Adrenal gland (tissue), 12 donors: Measurements from ENCODE around the gene NT5C2. TPM values are rescaled to one million over a fixed set of nuclear protein-coding genes. Genes with fewer than 3 reads are reported as not detected.

Source experiments
- DNase-seq, 7 donors: peaks; one replicate each; pipeline ENCODE4 v3.0.0-alpha.2; 2019 to 2020
- H3K27ac ChIP-seq, 5 donors: fragments of 200-600 bp; sonication (generic) in 4 of 5; 1 replicate in 3 of 5; 2 replicates in 2 of 5; pipeline versions ENCODE4 v1.5.1 to v1.8.0; 2016 to 2020; ENCODE audit warnings: mild to moderate bottlenecking in 1 of 5
- H3K27me3 ChIP-seq: fragments of 200-600 bp; 2 replicates; pipeline ENCODE4 v1.8.0; 2021
- H3K36me3 ChIP-seq, 2 donors: fragments of 200-600 bp; replicated peaks in 1 of 2; 1 replicate in 1 of 2; 2 replicates in 1 of 2; pipeline versions ENCODE4 v1.5.1 to v1.8.0; 2018 to 2022
- H3K4me1 ChIP-seq, 2 donors: fragments of 200-600 bp; replicated peaks in 1 of 2; 1 replicate in 1 of 2; 2 replicates in 1 of 2; pipeline versions ENCODE4 v1.5.1 to v1.8.0; 2018 to 2021
- H3K4me3 ChIP-seq, 4 donors: fragments of 200-600 bp; sonication (generic) in 3 of 4; one replicate each; pipeline ENCODE4 v1.5.1; 2016 to 2018
- H3K9me3 ChIP-seq, 3 donors: fragments of 200-600 bp; sonication (generic) in 1 of 3; replicated peaks in 1 of 3; 1 replicate in 2 of 3; 2 replicates in 1 of 3; pipeline versions ENCODE4 v1.5.1 to v1.8.0; 2016 to 2021
- POLR2A ChIP-seq, 2 donors: fragments of 450-650 bp; IDR thresholded peaks; one replicate each; pipeline ENCODE4 v1.6.1; 2017; ENCODE audit warnings: antibody characterized with exemption in 2 of 2, mild to moderate bottlenecking in 2 of 2, moderate library complexity in 1 of 2
- WGBS, 4 donors: extraction: QIAGEN DNeasy Blood & Tissue Kit in 2 of 4; methylation state at CpG; one replicate each; pipeline versions ENCODE4 v1.1.5 to v1.1.7; 2013 to 2017; 5-methylcytosine and 5-hydroxymethylcytosine counted together
- intact Hi-C, 2 donors: fragments of 100-400 bp; cut with DNase I; formaldehyde crosslinking; loops; one replicate each; pipeline versions ENCODE4 v1.14.1 to v1.15.0; 2022 to 2023
- polyA plus RNA-seq, 3 donors: library from polyadenylated mRNA; stranded (reverse); fragments of 200-250 nt in 2 of 3; fragments of 350-450 nt in 1 of 3; fragmentation: Illumina TruSeq in 1 of 3; extraction: RNeasy Lipid Tissue Mini Kit (QIAGEN cat#74804) in 1 of 3; gene quantifications; one replicate each; pipeline ENCODE4 v1.2.3, GENCODE V29; 2013 to 2014
- total RNA-seq, 9 donors: library from RNA; depleted of rRNA in 4 of 9; stranded (reverse); fragments of >200 nt in 4 of 9; fragments of 120-200 nt in 1 of 9; fragmentation: NEBNext Ultra II Directional in 1 of 9; extraction: Animal tissue kit (Norgen Biotek cat#: 25700) in 1 of 9; gene quantifications; one replicate each; pipeline versions ENCODE4 v1.1.0 to v1.2.4, GENCODE V29; 2013 to 2023
- TF ChIP-seq, protein P1 (sequence below), 6 experiments: fragments of 450-650 bp in 4 of 6; fragments of 200-600 bp in 2 of 6; sonication (generic) in 1 of 6; IDR thresholded peaks; 1 replicate in 5 of 6; 2 replicates in 1 of 6; pipeline versions ENCODE4 v1.5.1 to v1.8.0; 2016 to 2021; ENCODE audit warnings: antibody characterized with exemption in 6 of 6, mild to moderate bottlenecking in 2 of 6, moderate library complexity in 1 of 6
- donor health status: healthy with polysubstance abuse.
- donor health status: Bipolar disorder and iron deficiency.
- donor health status: DM: yes; HTN: yes; CAD: no.
- donor health status: DM: no; HTN: no; CAD: no.
- donor health status: DM: no; HTN: no; CAD: no.
- donor health status: DM: yes; HTN: yes; CAD: no.

The NT5C2 gene
- total and polyA plus RNA-seq, 12 donors, result 23.2 to 101 (median 71.1) TPM

DNA sequence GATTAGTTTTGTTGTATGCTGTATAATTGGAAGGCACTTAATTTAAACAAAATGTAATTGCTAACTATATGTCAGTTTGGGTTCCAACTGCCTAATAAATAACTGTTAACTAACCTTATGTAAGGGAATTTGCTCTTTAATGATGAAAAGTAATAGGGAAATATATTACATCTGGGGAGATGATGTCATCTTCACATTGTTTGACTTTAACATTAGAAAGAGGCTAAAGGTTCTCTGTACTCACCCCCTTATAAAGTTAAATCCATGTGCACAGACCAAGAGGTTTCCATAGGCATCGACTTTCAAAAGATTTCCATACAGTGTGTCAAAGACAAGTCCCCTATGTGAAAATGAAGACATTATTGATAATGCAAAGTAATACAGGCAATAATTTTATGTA, 87.6 kb downstream of the NT5C2 start:
- TF ChIP-seq POLR2A (IDR thresholded peaks at IDR 0.05), result no peak
- TF ChIP-seq, protein P1, sequence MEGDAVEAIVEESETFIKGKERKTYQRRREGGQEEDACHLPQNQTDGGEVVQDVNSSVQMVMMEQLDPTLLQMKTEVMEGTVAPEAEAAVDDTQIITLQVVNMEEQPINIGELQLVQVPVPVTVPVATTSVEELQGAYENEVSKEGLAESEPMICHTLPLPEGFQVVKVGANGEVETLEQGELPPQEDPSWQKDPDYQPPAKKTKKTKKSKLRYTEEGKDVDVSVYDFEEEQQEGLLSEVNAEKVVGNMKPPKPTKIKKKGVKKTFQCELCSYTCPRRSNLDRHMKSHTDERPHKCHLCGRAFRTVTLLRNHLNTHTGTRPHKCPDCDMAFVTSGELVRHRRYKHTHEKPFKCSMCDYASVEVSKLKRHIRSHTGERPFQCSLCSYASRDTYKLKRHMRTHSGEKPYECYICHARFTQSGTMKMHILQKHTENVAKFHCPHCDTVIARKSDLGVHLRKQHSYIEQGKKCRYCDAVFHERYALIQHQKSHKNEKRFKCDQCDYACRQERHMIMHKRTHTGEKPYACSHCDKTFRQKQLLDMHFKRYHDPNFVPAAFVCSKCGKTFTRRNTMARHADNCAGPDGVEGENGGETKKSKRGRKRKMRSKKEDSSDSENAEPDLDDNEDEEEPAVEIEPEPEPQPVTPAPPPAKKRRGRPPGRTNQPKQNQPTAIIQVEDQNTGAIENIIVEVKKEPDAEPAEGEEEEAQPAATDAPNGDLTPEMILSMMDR (IDR thresholded peaks at IDR 0.05), result no peak
- no peak for DNase-seq
- Histone ChIP-seq H3K4me1 (peaks cover 10 to 20% of the 10 kb centered on the region in 2 donors), H3K27ac (no peak overlapping the region), H3K27me3 (no peaks in the 10 kb centered on the region), H3K4me3 (no peak overlapping the region), H3K36me3 (peaks cover 0 to 27% of the 10 kb centered on the region in 2 donors), H3K9me3 (no peaks in the 10 kb centered on the region)
- intact Hi-C loops, result no loop called here
- WGBS, 4 donors, result 91 to 97% (median 93%) methylated on average over 1 of the region's 1 CpG

DNA sequence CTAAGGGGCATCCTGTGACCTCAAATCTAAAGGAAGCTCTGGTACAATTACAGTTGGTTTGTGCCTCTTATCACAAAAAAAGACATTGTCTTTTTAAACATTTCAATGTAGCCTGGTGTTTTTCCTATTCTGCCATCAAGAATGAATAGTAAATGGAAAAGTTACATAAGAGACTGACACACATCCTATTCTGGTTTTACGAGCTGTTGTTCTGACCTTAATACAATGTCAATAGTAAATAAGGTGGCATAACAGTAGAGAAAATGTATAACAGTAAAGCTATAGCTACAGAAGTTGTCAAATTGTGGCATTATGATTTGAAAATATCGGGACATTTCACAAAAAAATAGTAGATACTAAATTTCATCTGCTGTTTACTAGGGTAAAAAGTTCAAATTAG, 88.4 kb downstream of the NT5C2 start:
- WGBS, 4 donors, result 23 to 24% (median 23%) methylated on average over 2 of the region's 2 CpGs
- H3K9me3 ChIP-seq, result no peaks in the 10 kb centered on the region
- H3K4me1 ChIP-seq, result peaks cover 5 to 13% of the 10 kb centered on the region in 2 donors
- peaks cover 0 to 34% of the 10 kb centered on the region in 2 donors for H3K36me3 ChIP-seq
- no peak overlapping the region for H3K27ac ChIP-seq
- H3K27me3 ChIP-seq, result no peaks in the 10 kb centered on the region
- intact Hi-C loops, result no loop called here
- DNase-seq, result no peak
- TF ChIP-seq, protein P1 (IDR thresholded peaks at IDR 0.05), result no peak
- no peak for TF ChIP-seq POLR2A (IDR thresholded peaks at IDR 0.05)
- H3K4me3 ChIP-seq, result no peak overlapping the region

DNA sequence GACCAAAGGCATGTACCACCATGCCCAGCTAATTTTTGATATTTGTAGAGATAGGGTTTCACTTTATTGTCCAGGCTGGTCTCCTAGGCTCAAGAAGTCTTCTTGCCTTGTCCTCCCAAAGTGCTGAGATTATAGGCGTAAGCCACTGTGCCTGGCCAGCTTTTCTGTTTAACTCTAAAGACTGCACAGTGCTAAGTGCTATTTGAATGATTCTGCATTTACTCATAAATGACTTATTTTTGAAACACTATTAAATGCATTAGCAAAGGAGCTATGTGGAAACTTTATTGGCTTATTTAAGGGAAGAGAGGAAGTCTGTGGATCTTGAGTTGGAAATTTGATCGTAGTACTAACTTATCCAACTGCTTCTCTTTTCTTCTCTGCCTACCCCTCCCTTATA, 89.1 kb downstream of the NT5C2 start:
- Histone ChIP-seq H3K9me3 (no peaks in the 10 kb centered on the region), H3K4me3 (no peak overlapping the region), H3K36me3 (peaks cover 0 to 42% of the 10 kb centered on the region in 2 donors), H3K27me3 (no peaks in the 10 kb centered on the region), H3K27ac (no peak overlapping the region), H3K4me1 (peaks cover 5 to 13% of the 10 kb centered on the region in 2 donors)
- intact Hi-C loops, result no loop called here
- DNase-seq, result no peak
- WGBS, 4 donors, result 89 to 97% (median 92%) methylated on average over 2 of the region's 2 CpGs
- TF ChIP-seq POLR2A (IDR thresholded peaks at IDR 0.05), result no peak

DNA sequence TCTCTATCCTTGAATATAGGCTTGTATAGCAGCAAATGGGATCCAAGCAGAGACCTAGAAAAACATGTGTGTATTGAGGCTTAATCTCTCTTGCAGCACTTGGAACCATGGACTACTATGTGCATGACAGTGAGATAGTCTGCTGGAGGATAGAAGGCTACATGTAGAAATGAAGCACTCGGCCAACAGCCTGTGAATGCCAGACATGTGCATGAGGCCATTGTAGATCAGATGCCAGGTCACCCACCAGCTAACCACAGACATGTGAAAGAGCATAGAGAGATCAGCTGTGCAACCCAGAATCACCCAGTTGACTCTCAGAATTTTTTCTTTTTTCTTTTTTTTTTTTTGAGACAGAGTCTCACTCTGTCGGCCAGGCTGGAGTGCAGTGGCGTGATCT, 90.9 kb downstream of the NT5C2 start:
- WGBS, 4 donors, result 57 to 61% (median 57%) methylated on average over 3 of the region's 3 CpGs
- H3K27me3 ChIP-seq, result no peaks in the 10 kb centered on the region
- peaks cover 0 to 60% of the 10 kb centered on the region in 2 donors for H3K36me3 ChIP-seq
- TF ChIP-seq, protein P1 (IDR thresholded peaks at IDR 0.05), result no peak
- no peak for TF ChIP-seq POLR2A (IDR thresholded peaks at IDR 0.05)
- H3K27ac ChIP-seq, result peak overlapping the region in 1 of 5 donors; percentile 25
- peaks cover 0 to 13% of the 10 kb centered on the region in 2 donors for H3K4me1 ChIP-seq
- intact Hi-C loops, result no loop called here
- no peaks in the 10 kb centered on the region for H3K9me3 ChIP-seq
- DNase-seq, result no peak
- H3K4me3 ChIP-seq, result no peak overlapping the region

DNA sequence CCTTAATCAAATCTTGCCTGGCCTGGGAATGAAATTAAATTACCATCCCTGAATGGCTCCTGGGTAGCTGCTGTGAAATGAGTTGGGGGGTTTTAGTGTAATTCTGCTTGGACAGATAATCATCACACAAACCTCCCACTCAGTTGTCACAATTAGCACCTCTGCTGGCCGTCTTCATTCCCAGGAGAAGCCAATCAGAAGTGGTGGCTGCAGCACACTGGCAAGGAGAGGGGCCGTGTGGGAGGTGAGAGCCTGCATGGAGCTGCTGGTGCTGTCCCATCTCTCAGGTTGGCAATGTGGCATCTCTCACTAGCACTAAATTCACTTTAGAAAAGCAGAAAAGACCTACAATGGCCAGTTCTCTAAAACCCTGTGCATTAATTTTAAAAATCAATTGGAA, 92.5 kb downstream of the NT5C2 start:
- intact Hi-C loops, result no loop called here
- peaks cover 0 to 13% of the 10 kb centered on the region in 2 donors for H3K4me1 ChIP-seq
- H3K4me3 ChIP-seq, result no peak overlapping the region
- peaks cover 0 to 74% of the 10 kb centered on the region in 2 donors for H3K36me3 ChIP-seq
- TF ChIP-seq, protein P1 (IDR thresholded peaks at IDR 0.05), result no peak
- no peak for TF ChIP-seq POLR2A (IDR thresholded peaks at IDR 0.05)
- DNase-seq, result no peak
- no peaks in the 10 kb centered on the region for H3K9me3 ChIP-seq
- no peak overlapping the region for H3K27ac ChIP-seq
- no peaks in the 10 kb centered on the region for H3K27me3 ChIP-seq
- WGBS, 4 donors, result 72 to 93% (median 80%) methylated on average over 2 of the region's 2 CpGs
